GM23248 (cell line): Measurements from ENCODE around the gene CLDN5. TPM values are rescaled to one million over a fixed set of nuclear protein-coding genes. Genes with fewer than 3 reads are reported as not detected.
"Not testable (repeated sequence)": the region's sequence is repeated elsewhere in the genome, so short reads cannot be mapped to it uniquely, and the experiment has no call there.

Experiments
- DNase-seq: peaks from one replicate; pipeline ENCODE4 v3.0.0-alpha.2; 2015
- H2AFZ ChIP-seq: fragments of 200-600 bp; sonication (generic); 2 replicates; pipeline ENCODE4 v1.6.1; 2016; ENCODE audit warnings: antibody characterized with exemption
- H3F3A ChIP-seq: fragments of 200-600 bp; sonication (generic); 2 replicates; pipeline ENCODE4 v1.6.1; 2016; ENCODE audit warnings: mild to moderate bottlenecking, antibody characterized with exemption, mixed run types; ENCODE audit not compliant: insufficient read depth
- H3K27ac ChIP-seq: fragments of 200-600 bp; sonication (generic); 2 replicates; pipeline ENCODE4 v1.5.1; 2016; ENCODE audit warnings: mild to moderate bottlenecking
- H3K27me3 ChIP-seq: fragments of 200-600 bp; sonication (generic); replicated peaks from 2 replicates; pipeline ENCODE4 v1.6.1; 2016; ENCODE audit warnings: mild to moderate bottlenecking; ENCODE audit not compliant: insufficient read depth
- H3K36me3 ChIP-seq: fragments of 200-600 bp; sonication (generic); 2 replicates; pipeline ENCODE4 v1.6.1; 2016; ENCODE audit warnings: low read depth, mild to moderate bottlenecking
- H3K4me1 ChIP-seq: fragments of 200-600 bp; sonication (generic); 2 replicates; pipeline ENCODE4 v1.6.1; 2016; ENCODE audit warnings: mild to moderate bottlenecking; ENCODE audit not compliant: insufficient read depth
- H3K4me2 ChIP-seq: fragments of 200-600 bp; sonication (generic); one replicate; pipeline ENCODE4 v1.6.1; 2016; ENCODE audit warnings: mild to moderate bottlenecking; ENCODE audit not compliant: unreplicated experiment
- H3K4me3 ChIP-seq: fragments of 200-600 bp; sonication (generic); 2 replicates; pipeline ENCODE4 v1.5.1; 2016; ENCODE audit warnings: mild to moderate bottlenecking
- H3K79me2 ChIP-seq: fragments of 200-600 bp; sonication (generic); 2 replicates; pipeline ENCODE4 v1.6.1; 2016; ENCODE audit warnings: mild to moderate bottlenecking; ENCODE audit not compliant: insufficient read depth
- H3K9ac ChIP-seq: fragments of 200-600 bp; sonication (generic); 2 replicates; pipeline ENCODE4 v1.6.1; 2016; ENCODE audit warnings: mild to moderate bottlenecking
- H3K9me2 ChIP-seq: fragments of 200-600 bp; sonication (generic); 2 replicates; pipeline ENCODE4 v1.6.1; 2016; ENCODE audit warnings: mixed run types, mild to moderate bottlenecking, moderate library complexity; ENCODE audit not compliant: insufficient read depth
- H3K9me3 ChIP-seq: fragments of 200-600 bp; sonication (generic); one replicate; pipeline ENCODE4 v1.6.1; 2017; ENCODE audit warnings: low read depth
- H4K20me1 ChIP-seq: fragments of 200-600 bp; sonication (generic); 2 replicates; pipeline ENCODE4 v1.6.0; 2016; ENCODE audit not compliant: insufficient read depth
- EZH2 ChIP-seq: fragments of 200-600 bp; sonication (generic); IDR thresholded peaks from 2 replicates; pipeline ENCODE4 v1.6.1; 2018; ENCODE audit warnings: antibody characterized with exemption, mild to moderate bottlenecking; ENCODE audit not compliant: insufficient read depth, poor library complexity, severe bottlenecking
- EZH2phosphoT487 ChIP-seq: fragments of 200-600 bp; sonication (generic); IDR thresholded peaks from 2 replicates; pipeline ENCODE4 v1.6.1; 2018; ENCODE audit warnings: antibody characterized with exemption, moderate library complexity, mild to moderate bottlenecking, low read depth; ENCODE audit not compliant: insufficient read depth
- WGBS, 2 experiments: methylation state at CpG; one replicate each; pipeline ENCODE4 v1.1.6; 2015 to 2017; ENCODE audit warnings: low lambda C conversion rate in 2 of 2, low coverage in 1 of 2; ENCODE audit errors: missing lambda C conversion rate in 2 of 2; 5-methylcytosine and 5-hydroxymethylcytosine counted together
- in situ Hi-C: fragments of 300-500 bp; cut with MboI; formaldehyde crosslinking; loops from 2 replicates; pipeline ENCODE4 v1.15.0; 2020
- polyA plus RNA-seq: library from polyadenylated mRNA; unstranded; fragments of >200 nt; fragmentation: Nextera tagmentation; extraction: Ambion mirVana; gene quantifications from 2 replicates; pipeline ENCODE4 v1.2.1, GENCODE V29; 2016
- total RNA-seq: library from RNA; depleted of rRNA; stranded (reverse); fragments of >200 nt; shearing (Covaris generic); gene quantifications from 2 replicates; pipeline ENCODE4 v1.2.3, GENCODE V29; 2014

The CLDN5 gene
- total and polyA plus RNA-seq, 2 experiments from 2014 or later = not detected

GRCh38 chr22:19535001-19535400, 10.8 kb upstream of the CLDN5 start:
- no peaks in the 10 kb centered on the region for H3K9me3 ChIP-seq
- H3K9me2 ChIP-seq = no peaks in the 10 kb centered on the region
- no peaks in the 10 kb centered on the region for H3K79me2 ChIP-seq
- no peak overlapping the region for H3K9ac ChIP-seq
- peaks cover 21% of the 10 kb centered on the region; the same call in 1 of the 2 replicates for H3K27me3 ChIP-seq
- H4K20me1 ChIP-seq = no peaks in the 10 kb centered on the region
- no peak overlapping the region for H3K4me2 ChIP-seq
- no peak for DNase-seq
- TF ChIP-seq EZH2phosphoT487 = no peak
- no peak for TF ChIP-seq EZH2
- in situ Hi-C loops = no loop called here
- no peaks in the 10 kb centered on the region for H3K4me1 ChIP-seq
- no peaks in the 10 kb centered on the region for H3F3A ChIP-seq
- WGBS, 2 experiments = 3 to 6% methylated on average over 3 of the region's 3 CpGs
- no peak overlapping the region for H2AFZ ChIP-seq
- H3K27ac ChIP-seq = no peak overlapping the region
- no peaks in the 10 kb centered on the region for H3K36me3 ChIP-seq
- no peak overlapping the region for H3K4me3 ChIP-seq

DNA sequence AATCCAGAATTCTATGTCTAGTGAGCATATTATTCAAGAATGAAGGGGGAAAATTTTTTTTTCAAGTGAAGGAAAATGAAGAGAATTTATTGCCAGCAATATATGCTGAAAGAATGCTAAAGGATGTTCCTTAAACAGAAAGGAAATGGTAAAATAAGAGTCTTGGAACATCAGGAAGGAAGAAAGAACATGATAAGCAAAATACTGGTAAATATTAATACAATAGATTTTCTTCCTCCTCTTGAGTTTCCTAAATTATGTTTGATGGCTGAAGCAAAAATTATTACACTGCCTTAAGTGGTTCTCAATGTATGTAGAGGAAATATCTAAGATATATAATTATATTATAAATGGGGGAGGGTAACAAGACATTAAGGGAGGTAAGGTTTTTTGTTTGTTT, 9.6 kb upstream of the CLDN5 start:
- Histone ChIP-seq H2AFZ (no peak overlapping the region), H3K4me3 (no peak overlapping the region), H3K4me1 (no peaks in the 10 kb centered on the region), H3K9ac (no peak overlapping the region), H3K36me3 (no peaks in the 10 kb centered on the region), H3K79me2 (no peaks in the 10 kb centered on the region), H3K27me3 (peaks cover 10% of the 10 kb centered on the region; the same call in 1 of the 2 replicates), H3K27ac (no peak overlapping the region), H3K4me2 (no peak overlapping the region), H4K20me1 (no peaks in the 10 kb centered on the region), H3K9me3 (no peaks in the 10 kb centered on the region), H3F3A (no peaks in the 10 kb centered on the region), H3K9me2 (no peaks in the 10 kb centered on the region)
- in situ Hi-C loops = no loop called here
- TF ChIP-seq EZH2 = no peak
- no peak for TF ChIP-seq EZH2phosphoT487
- no peak for DNase-seq

GRCh38 chr22:19533049-19533626, 8.9 kb upstream of the CLDN5 start:
- Histone ChIP-seq H3K4me1 (no peaks in the 10 kb centered on the region), H3K27ac (no peak overlapping the region), H3K79me2 (no peaks in the 10 kb centered on the region), H2AFZ (no peak overlapping the region), H3K36me3 (no peaks in the 10 kb centered on the region), H3K27me3 (peaks cover 3% of the 10 kb centered on the region; the same call in 1 of the 2 replicates), H3K9me2 (no peaks in the 10 kb centered on the region), H3K4me3 (no peak overlapping the region), H4K20me1 (no peaks in the 10 kb centered on the region), H3F3A (no peaks in the 10 kb centered on the region), H3K9ac (no peak overlapping the region), H3K4me2 (no peak overlapping the region), H3K9me3 (no peaks in the 10 kb centered on the region)
- WGBS, 2 experiments = 79 to 84% methylated on average over 8 of the region's 8 CpGs
- in situ Hi-C loops = no loop called here
- no peak for DNase-seq
- TF ChIP-seq EZH2 (no peak), EZH2phosphoT487 (no peak)

DNA sequence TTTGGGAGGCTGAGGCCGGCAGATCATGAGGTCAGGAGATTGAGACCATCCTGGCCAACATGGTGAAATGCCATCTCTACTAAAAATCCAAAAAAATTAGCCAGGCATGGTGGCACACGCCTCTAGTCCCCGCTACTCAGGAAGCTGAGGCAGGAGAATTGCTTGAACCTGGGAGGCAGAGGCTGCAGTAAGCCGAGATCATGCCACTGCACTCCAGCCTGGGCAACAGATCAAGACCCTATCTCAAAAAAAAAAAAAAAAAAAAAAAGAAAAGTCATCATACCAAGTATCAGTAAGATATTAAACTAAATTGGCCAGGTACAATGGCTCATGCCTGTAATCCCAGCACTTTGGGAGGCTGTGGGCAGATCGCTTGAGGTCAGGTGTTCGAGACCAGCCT, 7.1 kb upstream of the CLDN5 start:
- H3K4me1 ChIP-seq, H4K20me1 ChIP-seq, H3K9me2 ChIP-seq, DNase-seq, H3K79me2 ChIP-seq, H3K27ac ChIP-seq, H3K9ac ChIP-seq, in situ Hi-C loops, H3K4me2 ChIP-seq, H3K27me3 ChIP-seq, H2AFZ ChIP-seq, H3K36me3 ChIP-seq, H3K9me3 ChIP-seq, H3K4me3 ChIP-seq, H3F3A ChIP-seq: not testable (repeated sequence)
- WGBS, 2 experiments = 71 to 72% methylated on average over 6 of the region's 6 CpGs

GRCh38 chr22:19530751-19531150, 6.5 kb upstream of the CLDN5 start:
- no peaks in the 10 kb centered on the region for H3K9me3 ChIP-seq
- DNase-seq = no peak
- WGBS, 2 experiments = 29% methylated on average over 3 of the region's 3 CpGs
- no peak overlapping the region for H3K27ac ChIP-seq
- H3K4me2 ChIP-seq = no peak overlapping the region
- H3F3A ChIP-seq = no peaks in the 10 kb centered on the region
- H3K9me2 ChIP-seq = no peaks in the 10 kb centered on the region
- no peak overlapping the region for H2AFZ ChIP-seq
- peaks cover 3% of the 10 kb centered on the region; the same call in 1 of the 2 replicates for H3K27me3 ChIP-seq
- H3K79me2 ChIP-seq = no peaks in the 10 kb centered on the region
- in situ Hi-C loops = no loop called here
- no peak overlapping the region for H3K4me3 ChIP-seq
- H3K4me1 ChIP-seq = no peaks in the 10 kb centered on the region
- no peaks in the 10 kb centered on the region for H4K20me1 ChIP-seq
- no peaks in the 10 kb centered on the region for H3K36me3 ChIP-seq
- TF ChIP-seq EZH2 = no peak
- no peak for TF ChIP-seq EZH2phosphoT487
- no peak overlapping the region for H3K9ac ChIP-seq
